ENCODE measurements around the gene C16orf96.

- no peak for TF ChIP-seq CTCF (IDR thresholded peaks at IDR 0.05 in 8 of 11, conservative IDR thresholded peaks at IDR 0.05 in 3 of 11)
- TF ChIP-seq POLR2AphosphoS5 (IDR thresholded peaks at IDR 0.05) = peak in 1 of 3 donors; percentile 6
- no peak for TF ChIP-seq POLR2A (IDR thresholded peaks at IDR 0.05)
These were observed 45.3 kb upstream of the C16orf96 start for GRCh38 chr16:4510747-4511426.

Measured in spleen (tissue), 7 donors.